Calu3 (cell line): Measurements from ENCODE around the gene ATG4C. TPM values are rescaled to one million over a fixed set of nuclear protein-coding genes. Genes with fewer than 3 reads are reported as not detected.
A peak's percentile ranks its signal among the peaks of the same experiment; 100 is the strongest.

ENCODE experiments used
- BruUV-seq: library from RNA; stranded (reverse); fragments of 400-500 nt; replicated peaks from 2 replicates; lab custom pipeline; 2021; lab: Mats Ljungman, UMichigan
- CTCF ChIA-PET: fragments of 300-600 bp; sonication (Branson Sonifier 250); formaldehyde crosslinking; loops from one replicate; lab custom pipeline; 2022; ENCODE audit warnings: antibody characterized with exemption; lab: Charles Lee
- DNase-seq: peaks from one replicate; pipeline ENCODE4 v3.0.0; 2022
- H3K27ac Mint-ChIP-seq: one replicate; pipeline ENCODE4 v1.8.0; 2022; ENCODE audit warnings: mixed read lengths; ENCODE audit not compliant: unreplicated experiment
- H3K27me3 Mint-ChIP-seq: one replicate; pipeline ENCODE4 v1.8.0; 2022; ENCODE audit warnings: mixed read lengths; ENCODE audit not compliant: unreplicated experiment
- H3K36me3 Mint-ChIP-seq: one replicate; pipeline ENCODE4 v1.8.0; 2022; ENCODE audit warnings: mild to moderate bottlenecking, moderate library complexity, mixed read lengths; ENCODE audit not compliant: insufficient read depth, unreplicated experiment
- H3K4me1 Mint-ChIP-seq: one replicate; pipeline ENCODE4 v1.8.0; 2022; ENCODE audit warnings: mild to moderate bottlenecking, low read depth, mixed read lengths; ENCODE audit not compliant: unreplicated experiment
- H3K4me3 Mint-ChIP-seq: one replicate; pipeline ENCODE4 v1.8.0; 2022; ENCODE audit warnings: mild to moderate bottlenecking, low read depth, moderate library complexity, mixed read lengths; ENCODE audit not compliant: unreplicated experiment
- H3K9me3 Mint-ChIP-seq: one replicate; pipeline ENCODE4 v1.8.0; 2022; ENCODE audit warnings: low read depth, mixed read lengths; ENCODE audit not compliant: unreplicated experiment
- intact Hi-C: fragments of 100-400 bp; cut with micrococcal nuclease; formaldehyde crosslinking; loops from one replicate; pipeline ENCODE4 v1.10.0; 2022; ENCODE audit not compliant: unreplicated experiment
- total RNA-seq: library from RNA; stranded (reverse); gene quantifications from 2 replicates; pipeline ENCODE4 v1.2.3, GENCODE V29; 2022
- TF ChIP-seq, protein P1 (sequence below): fragments of 200-600 bp; IDR thresholded peaks from one replicate; pipeline ENCODE4 v1.8.0; 2022; ENCODE audit warnings: antibody characterized with exemption; ENCODE audit not compliant: unreplicated experiment

ATG4C gene
- total RNA-seq, 1 experiment from 2014 or later = 12.4 TPM

DNA sequence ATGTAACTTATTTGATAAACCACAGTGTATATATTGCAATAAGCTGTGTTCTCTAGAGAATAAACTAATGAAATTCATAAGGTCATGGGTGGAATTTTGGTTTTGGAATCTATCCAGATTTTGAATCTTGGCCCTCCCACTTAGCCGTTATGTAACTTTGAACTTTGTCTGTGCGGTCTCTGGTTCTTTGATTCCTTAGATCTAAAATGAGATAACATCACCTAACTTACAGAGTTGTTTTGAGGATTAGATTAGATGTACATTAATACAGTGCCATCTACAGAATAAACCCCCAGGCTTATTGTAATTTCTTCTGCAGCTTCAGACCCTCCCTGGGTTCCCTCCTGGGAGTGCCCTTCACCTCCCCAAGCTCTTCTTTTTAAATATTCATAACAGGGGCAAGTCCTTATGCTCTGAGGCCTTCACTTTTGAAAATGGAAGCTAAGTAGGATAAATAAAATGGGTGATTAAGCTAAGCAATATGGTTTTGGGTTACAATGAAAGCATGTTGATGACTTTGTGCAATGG lies 124.3 kb downstream of the ATG4C start:
- no peak overlapping the region for H3K27ac Mint-ChIP-seq
- no peaks in the 10 kb centered on the region for H3K36me3 Mint-ChIP-seq
- CTCF ChIA-PET = interaction anchor here (0.7 kb wide), 1 partner anchor 30 kb away, joined by 4 read pairs; no protein-coding TSS in a partner anchor
- no peak for DNase-seq
- H3K9me3 Mint-ChIP-seq = no peaks in the 10 kb centered on the region
- H3K4me3 Mint-ChIP-seq = no peak overlapping the region
- H3K4me1 Mint-ChIP-seq = no peaks in the 10 kb centered on the region
- TF ChIP-seq, protein P1, sequence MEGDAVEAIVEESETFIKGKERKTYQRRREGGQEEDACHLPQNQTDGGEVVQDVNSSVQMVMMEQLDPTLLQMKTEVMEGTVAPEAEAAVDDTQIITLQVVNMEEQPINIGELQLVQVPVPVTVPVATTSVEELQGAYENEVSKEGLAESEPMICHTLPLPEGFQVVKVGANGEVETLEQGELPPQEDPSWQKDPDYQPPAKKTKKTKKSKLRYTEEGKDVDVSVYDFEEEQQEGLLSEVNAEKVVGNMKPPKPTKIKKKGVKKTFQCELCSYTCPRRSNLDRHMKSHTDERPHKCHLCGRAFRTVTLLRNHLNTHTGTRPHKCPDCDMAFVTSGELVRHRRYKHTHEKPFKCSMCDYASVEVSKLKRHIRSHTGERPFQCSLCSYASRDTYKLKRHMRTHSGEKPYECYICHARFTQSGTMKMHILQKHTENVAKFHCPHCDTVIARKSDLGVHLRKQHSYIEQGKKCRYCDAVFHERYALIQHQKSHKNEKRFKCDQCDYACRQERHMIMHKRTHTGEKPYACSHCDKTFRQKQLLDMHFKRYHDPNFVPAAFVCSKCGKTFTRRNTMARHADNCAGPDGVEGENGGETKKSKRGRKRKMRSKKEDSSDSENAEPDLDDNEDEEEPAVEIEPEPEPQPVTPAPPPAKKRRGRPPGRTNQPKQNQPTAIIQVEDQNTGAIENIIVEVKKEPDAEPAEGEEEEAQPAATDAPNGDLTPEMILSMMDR = no peak
- intact Hi-C loops = no loop called here
- BruUV-seq = no TSS peak
- peaks cover 3% of the 10 kb centered on the region for H3K27me3 Mint-ChIP-seq

DNA sequence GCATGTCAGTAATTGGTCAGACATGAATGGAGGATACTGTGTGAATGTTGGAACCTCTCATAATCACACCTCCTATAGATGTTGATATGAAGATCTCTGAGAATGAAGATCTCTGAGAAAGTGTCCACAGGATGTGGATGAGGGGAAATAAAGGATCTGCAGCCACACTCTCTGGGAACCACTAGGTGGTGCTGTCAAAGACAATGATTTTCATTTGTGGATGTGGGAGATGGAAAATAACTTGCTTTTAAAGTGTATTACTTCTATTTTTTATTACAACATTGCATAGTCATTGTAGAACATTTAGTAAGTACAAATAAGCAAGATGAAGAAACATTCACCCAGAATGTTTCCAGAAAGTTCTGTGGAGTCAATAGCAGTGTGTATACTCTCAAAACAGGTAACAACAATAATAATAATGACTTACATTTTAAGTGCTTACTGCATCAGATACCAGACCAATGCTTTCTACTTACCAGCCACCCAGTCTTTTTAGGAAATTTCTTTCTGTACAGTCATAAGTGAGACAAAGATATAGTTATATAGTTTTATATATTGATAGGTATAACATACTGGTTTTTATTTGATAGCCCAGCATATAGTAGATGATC lies 128.2 kb downstream of the ATG4C start:
- BruUV-seq = no TSS peak
- H3K36me3 Mint-ChIP-seq = no peaks in the 10 kb centered on the region
- TF ChIP-seq, protein P1 = peak; percentile 47
- no peaks in the 10 kb centered on the region for H3K9me3 Mint-ChIP-seq
- CTCF ChIA-PET = no interaction called here
- H3K27me3 Mint-ChIP-seq = peaks cover 42% of the 10 kb centered on the region
- intact Hi-C loops = loop anchor here (5.0 kb wide), 1 partner anchor 235 kb away; no protein-coding TSS in a partner anchor
- no peaks in the 10 kb centered on the region for H3K4me1 Mint-ChIP-seq
- no peak overlapping the region for H3K4me3 Mint-ChIP-seq
- peak; percentile 8 for DNase-seq
- H3K27ac Mint-ChIP-seq = no peak overlapping the region

Other genes starting within 250 kb of the ATG4C start
- not detected in 2 replicates for gene ANGPTL3, start 186.6 kb upstream of the ATG4C start, total RNA-seq
- 37.3 and 48.6 TPM in 2 replicates for gene DOCK7, start 95.7 kb upstream of the ATG4C start, total RNA-seq